H7 (cell line): ENCODE results near the gene MPPED1. TPM values are rescaled to one million over a fixed set of nuclear protein-coding genes. Genes with fewer than 3 reads are reported as not detected.

Experiments
- DNase-seq: peaks from one replicate; pipeline ENCODE4 v3.0.0; 2012
- H3K27me3 ChIP-seq: 2 replicates; pipeline ENCODE4 v1.6.0; 2011; ENCODE audit warnings: mild to moderate bottlenecking, low read length; ENCODE audit not compliant: control insufficient read depth, insufficient read depth
- H3K36me3 ChIP-seq: replicated peaks from 2 replicates; pipeline ENCODE4 v1.5.1; 2011; ENCODE audit warnings: low read length; ENCODE audit not compliant: control insufficient read depth, insufficient read depth
- H3K4me3 ChIP-seq: 2 replicates; pipeline ENCODE4 v1.5.1; 2011; ENCODE audit warnings: low read depth, mild to moderate bottlenecking, control low read depth, low read length, moderate library complexity; ENCODE audit not compliant: insufficient read depth
- total RNA-seq: library from RNA; depleted of rRNA; stranded (reverse); fragments of >200 nt; shearing (Covaris generic); gene quantifications from 2 replicates; pipeline ENCODE4 v1.2.3, GENCODE V29; 2014; rRNA removed

MPPED1 gene
- total RNA-seq, 1 experiment from 2014 or later: 1.2 TPM

DNA sequence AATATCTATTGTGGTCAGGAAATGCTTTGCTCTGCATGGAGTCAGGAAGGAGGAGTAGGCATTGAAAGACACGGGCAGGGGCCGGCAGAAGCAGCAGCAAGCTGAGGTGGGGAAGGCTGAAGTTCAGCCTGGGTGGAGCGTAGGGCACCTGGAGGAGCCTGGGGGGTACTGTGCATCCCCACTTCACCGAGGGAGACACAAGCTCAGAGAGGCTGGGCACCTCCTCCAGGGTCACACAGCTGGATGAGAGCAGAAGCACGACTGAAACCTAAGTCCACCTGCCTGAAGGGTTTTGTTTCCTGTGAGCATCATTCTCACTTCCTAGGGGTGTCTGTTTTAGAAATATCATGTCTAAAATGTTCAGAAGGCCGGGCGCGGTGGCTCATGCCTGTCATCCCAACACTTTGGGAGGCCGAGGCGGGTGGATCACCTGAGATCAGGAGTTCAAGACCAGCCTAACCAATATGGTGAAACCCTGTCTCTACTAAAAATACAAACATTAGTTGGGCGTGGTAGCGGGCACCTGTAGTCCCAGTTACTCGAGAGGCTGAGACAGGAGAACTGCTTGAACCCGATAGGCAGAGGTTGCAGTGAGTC is 138.3 kb downstream of the MPPED1 start:
- DNase-seq: no peak
- Histone ChIP-seq H3K4me3 (no peak overlapping the region), H3K27me3 (no peaks in the 10 kb centered on the region), H3K36me3 (no peaks in the 10 kb centered on the region)

DNA sequence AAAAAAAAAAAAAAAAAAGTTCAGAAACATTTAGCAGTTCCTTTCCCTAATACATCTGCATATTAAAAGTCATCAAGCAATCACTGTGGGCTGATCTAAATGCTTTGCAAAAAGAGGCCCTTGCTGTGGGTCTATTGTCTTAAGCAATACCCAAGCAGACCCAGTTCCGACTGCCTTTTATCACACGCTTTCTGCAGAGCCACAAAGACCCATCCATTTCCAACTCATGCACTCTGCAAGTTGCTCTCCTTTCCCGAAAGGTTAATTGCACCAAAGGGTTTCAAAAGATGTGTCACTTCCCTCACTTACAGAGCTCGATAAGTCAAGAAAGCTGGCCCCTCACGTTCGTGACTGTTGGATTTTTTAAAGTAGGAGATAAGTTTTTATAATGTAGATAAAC is 138.9 kb downstream of the MPPED1 start:
- no peaks in the 10 kb centered on the region for H3K27me3 ChIP-seq
- H3K4me3 ChIP-seq: no peak overlapping the region
- no peak for DNase-seq
- no peaks in the 10 kb centered on the region for H3K36me3 ChIP-seq

DNA sequence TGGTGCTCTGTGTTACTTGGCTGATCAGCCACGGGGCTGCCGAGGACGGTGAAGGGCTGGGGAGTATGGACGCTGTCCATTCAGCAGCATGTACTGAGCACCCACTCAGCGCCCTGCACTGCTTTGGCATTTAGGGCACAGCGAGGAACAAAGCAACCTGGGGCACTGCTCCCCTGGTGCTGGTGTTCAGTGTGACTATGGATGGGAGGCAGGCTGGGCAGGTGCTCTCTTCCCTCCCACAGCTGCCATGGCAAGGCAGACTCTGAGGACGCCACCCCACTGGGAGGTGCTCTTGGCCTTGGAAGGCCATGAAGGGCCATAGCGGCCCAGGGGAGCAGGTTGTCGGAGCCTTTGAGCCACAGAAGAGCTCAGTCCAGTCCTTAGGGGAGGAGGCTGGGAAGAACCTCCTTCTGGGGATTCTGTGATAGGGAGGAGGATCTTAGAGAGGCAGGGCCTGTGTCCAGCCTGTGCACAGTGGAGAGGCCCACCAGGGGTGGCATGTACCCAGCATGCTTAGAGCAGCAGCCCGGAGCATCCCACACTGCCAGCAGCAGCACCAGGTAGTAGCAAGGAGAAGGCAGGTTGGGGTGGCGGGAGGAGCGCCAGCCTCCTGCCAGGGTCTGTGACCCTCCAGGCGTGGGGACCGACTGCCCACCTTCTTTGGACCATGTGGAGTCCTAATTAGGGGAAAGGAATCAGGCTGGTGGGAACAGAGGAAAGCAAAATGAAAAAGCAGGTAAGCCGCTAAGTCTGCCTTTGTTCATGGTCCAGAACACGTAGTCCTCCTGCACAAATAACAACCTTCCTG is 141.8 kb downstream of the MPPED1 start:
- H3K4me3 ChIP-seq: no peak overlapping the region
- H3K36me3 ChIP-seq: no peaks in the 10 kb centered on the region
- DNase-seq: no peak
- no peaks in the 10 kb centered on the region for H3K27me3 ChIP-seq

DNA sequence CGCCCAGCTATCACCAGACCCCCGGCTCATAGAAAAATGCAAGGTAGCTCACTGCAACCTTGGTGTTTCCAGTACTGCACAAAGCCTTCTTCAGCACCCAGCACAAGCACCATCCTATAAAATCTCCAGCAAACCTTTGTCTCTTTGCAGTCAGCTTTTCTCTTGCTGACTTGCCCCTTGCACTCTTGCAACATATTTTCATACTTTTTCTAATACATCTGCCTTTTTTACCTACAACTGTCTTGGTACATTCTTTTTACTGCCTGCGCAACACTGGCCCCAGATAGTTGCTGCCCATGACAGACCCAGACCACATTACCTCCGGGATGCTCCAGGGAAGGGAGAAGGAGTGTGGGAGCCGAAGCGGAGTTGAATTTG is 142.4 kb downstream of the MPPED1 start:
- H3K36me3 ChIP-seq: no peaks in the 10 kb centered on the region
- H3K4me3 ChIP-seq: no peak overlapping the region
- DNase-seq: no peak
- H3K27me3 ChIP-seq: no peaks in the 10 kb centered on the region

DNA sequence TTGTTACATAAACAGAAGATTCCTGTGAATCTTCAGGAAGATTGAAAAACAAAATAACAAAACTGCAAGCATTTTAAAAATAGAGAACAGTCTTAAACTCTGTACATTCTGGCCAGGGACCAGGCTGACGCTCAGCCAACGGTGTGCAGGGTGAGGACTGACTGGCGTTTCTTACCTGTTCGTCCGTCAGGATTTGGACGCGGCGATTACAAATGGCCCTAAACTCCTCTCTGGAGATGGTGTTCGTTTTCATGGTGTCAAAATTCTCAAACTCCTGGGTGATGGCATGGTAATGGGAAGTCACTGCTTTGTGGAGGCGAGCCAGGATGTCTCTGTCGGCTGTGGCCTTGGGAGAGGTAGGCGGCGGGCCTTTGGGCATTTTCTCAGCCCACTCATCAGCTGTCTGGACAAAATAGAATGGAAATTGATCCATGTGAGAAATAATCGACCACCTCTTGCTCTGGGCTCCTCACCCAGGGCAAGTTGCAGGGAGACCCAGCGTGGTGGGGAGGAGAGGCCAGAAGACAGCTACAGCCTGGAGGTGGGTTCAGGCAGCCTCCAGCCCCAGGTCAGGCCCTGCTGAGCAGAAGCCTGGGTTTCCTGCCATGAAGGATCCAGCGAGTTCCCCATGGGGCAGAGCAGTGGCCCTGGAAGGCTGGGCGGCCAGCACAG is 143.0 kb downstream of the MPPED1 start:
- peak; percentile 17 for DNase-seq
- H3K36me3 ChIP-seq: no peaks in the 10 kb centered on the region
- no peak overlapping the region for H3K4me3 ChIP-seq
- H3K27me3 ChIP-seq: no peaks in the 10 kb centered on the region

DNA sequence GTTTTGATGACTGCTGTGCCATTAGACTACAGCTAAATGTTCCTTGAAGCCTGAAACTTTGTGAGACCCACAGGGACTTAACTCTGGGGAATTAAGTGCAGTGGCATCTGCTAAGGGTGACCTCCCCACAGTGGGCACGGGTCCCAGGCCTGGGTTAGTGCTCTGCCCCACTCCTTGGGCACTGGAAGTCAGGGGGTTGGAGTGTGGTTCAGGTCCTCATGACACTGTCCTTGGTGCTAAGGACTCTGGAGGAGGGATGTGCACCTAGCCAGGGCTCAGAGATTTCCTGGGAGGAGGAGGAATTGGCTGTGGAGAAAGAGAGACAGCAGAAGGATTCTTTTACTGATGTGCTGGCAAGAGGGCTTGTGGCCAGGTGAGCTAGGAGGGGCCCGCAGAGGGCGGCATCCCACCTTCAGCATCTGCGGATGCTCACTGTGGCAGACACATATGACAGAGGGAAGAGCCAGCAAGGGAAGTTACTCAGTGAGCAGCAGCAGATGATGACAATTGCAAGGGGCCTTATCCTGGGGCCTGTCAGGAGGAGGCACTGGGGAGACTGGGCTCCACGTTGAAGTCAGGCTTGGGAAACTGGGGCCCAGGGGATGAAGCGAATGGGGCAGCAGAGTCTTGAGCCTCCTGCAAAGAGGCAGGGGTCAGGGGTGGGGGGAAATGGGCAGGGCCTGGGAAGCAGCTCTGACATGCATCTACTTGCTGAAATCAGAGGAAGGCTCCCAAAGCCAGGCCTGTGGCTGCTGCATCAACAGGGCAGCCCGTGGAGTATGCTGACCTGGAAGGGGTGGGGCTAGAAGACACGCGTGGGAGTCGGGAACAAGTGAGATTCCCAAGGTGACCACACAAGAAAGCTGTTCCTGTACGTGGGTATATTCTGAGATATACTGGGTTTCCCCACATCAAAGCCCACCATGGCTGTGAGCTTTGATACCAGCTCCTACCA is 144.0 kb downstream of the MPPED1 start:
- no peak overlapping the region for H3K4me3 ChIP-seq
- peak; percentile 25 for DNase-seq
- no peaks in the 10 kb centered on the region for H3K27me3 ChIP-seq
- H3K36me3 ChIP-seq: no peaks in the 10 kb centered on the region

Other genes with a start within 250 kb of the MPPED1 start
- 90.5 and 100 TPM in 2 replicates for gene TTLL12, start 224.9 kb upstream of the MPPED1 start, total RNA-seq
- gene SCUBE1, start 68.6 kb upstream of the MPPED1 start, total RNA-seq: 0.45 and 0.89 TPM in 2 replicates